Measurements from ENCODE around the gene LOXL4.
"Not testable (repeated sequence)": the region's sequence is repeated elsewhere in the genome, so short reads cannot be mapped to it uniquely, and the experiment has no call there.

Gene LOXL4

GRCh38 chr10:98244141-98244540, 23.9 kb downstream of the LOXL4 start:
- no peak for DNase-seq (ENCODE audit: low read depth in 2 of 2)

GRCh38 chr10:98242823-98243222, 25.2 kb downstream of the LOXL4 start:
- DNase-seq (ENCODE audit: low read depth in 2 of 2), result no peak

GRCh38 chr10:98240524-98240923, 27.5 kb downstream of the LOXL4 start:
- DNase-seq (ENCODE audit: low read depth in 2 of 2), result no peak

GRCh38 chr10:98238391-98238790, 29.6 kb downstream of the LOXL4 start:
- DNase-seq (ENCODE audit: low read depth in 2 of 2), result no peak

DNA sequence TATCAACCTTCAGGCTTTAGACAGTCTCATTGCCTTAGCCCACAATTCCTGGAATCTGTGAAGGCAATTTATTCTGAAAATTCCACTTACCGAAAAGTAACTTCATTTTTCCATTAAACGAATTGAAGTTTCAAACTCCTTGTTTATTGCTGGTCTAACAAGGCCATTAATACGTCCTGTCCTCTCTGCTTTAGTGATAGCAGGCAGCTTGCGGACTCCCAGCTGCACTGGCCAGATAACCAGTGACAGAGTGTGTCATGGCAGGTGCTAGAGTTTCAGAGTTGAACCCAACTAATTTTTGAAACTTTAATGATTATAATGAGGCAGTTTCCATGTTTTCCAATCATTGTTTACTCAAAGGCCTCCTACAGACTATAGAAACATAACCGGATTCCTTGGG, 31.1 kb downstream of the LOXL4 start:
- DNase-seq (ENCODE audit: low read depth in 2 of 2), result no peak

DNA sequence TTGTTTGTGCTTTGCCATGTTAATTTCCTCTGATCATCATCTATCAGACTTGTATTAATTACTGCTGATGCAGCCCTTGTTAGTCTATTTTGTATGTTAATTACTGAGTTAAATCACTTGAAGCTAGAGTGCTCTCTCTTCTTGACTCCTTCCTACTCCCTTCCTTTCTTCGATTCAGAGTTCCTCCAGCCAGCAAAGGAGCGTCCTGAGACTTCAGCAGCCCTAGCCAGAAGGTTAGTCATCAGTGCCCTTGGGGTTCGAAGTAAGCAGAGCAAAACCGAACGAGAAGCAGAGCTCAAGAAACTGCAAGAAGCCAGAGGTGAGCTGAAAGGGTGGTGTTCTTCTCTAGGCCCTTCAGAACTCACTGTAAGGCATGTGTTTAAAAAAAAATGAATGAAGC, 32.1 kb downstream of the LOXL4 start:
- no peak for DNase-seq (ENCODE audit: low read depth in 2 of 2)

- no peak for DNase-seq (ENCODE audit: low read depth in 2 of 2)
These were observed 36.6 kb downstream of the LOXL4 start for GRCh38 chr10:98231417-98231816.

- DNase-seq (ENCODE audit: low read depth in 2 of 2), result not testable (repeated sequence)
These were observed 39.7 kb downstream of the LOXL4 start for GRCh38 chr10:98228266-98228665.

DNA sequence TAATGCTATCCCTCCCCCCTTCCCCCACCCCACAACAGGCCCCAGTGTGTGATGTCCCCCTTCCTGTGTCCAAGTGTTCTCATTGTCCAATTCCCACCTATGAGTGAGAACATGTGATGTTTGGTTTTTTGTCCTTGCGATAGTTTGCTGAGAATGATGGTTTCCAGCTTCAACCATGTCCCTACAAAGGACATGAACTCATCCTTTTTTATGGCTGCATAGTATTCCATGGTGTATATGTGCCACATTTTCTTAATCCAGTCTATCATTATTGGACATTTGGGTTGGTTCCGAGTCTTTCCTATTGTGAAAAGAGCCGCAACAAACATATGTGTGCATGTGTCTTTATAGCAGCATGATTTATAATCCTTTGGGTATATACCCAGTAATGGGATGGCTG, 40.3 kb downstream of the LOXL4 start:
- DNase-seq (ENCODE audit: low read depth in 2 of 2), result not testable (repeated sequence)

DNA sequence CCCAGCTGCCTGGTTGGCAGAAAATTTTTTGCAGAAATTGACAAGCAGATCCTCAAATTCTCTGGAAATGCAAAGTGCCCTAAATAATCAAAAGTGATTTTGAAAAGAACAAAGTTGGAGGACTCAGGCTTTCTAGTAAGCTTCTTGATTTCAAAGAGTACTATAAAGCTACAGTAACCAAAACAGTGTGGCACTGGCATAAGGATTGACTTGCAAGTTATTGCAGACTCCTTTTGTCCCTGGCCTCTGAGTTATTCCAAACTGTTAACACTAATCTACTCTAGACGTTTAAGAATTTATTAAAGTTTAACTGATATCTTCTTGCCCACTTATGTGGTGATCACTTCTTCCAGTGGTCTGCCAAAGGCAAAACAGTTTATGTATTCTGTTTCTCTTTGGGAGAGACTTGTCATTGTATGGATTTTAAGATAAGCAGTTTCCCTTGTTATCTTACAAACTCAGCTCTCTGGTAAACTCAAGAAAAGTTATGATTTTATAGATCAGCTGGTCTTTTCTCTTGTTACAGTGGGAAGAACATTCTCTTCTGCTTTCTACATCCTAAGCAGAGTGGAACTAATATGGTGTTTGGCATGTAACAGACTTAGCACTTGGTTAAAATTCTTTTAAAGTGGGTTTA, 41.4 kb downstream of the LOXL4 start:
- no peak for DNase-seq (ENCODE audit: low read depth in 2 of 2)

DNA sequence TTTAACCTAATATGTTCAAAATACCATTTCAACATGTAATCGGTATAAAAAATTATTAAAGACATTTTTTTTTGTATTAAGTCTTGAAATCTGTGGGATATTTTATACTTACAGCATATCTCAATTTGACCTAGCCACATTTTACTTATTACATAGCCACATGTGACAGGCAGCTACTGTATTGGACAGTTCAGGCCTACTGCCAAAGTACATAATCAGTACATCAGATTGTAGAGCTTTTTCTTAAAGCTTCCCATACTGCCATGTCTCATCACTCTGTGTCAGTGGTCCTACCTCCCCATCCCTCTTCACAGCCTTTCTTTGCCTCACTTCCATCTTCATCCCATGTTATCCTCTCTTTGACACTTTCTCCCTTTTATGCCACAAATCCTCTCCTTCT, 43.0 kb downstream of the LOXL4 start:
- no peak for DNase-seq (ENCODE audit: low read depth in 2 of 2)

DNA sequence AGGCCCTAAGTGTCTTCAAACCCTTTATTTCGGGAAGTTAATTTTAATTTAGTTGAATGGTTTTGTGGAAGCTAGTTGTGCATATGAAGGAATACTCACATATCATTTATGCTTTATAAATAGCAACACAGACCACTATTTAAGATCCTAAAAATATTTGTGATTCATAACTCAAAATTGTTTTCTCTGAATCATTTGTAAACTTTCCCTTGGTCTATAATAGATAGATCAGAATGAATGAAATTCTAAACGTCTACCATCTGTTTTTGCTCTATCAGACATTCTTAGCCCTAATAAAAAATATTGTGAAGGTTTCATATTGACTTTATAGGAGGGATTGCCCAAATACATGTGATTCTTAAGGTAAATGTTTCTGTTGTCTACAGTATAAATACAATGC, 43.5 kb downstream of the LOXL4 start:
- no peak for DNase-seq (ENCODE audit: low read depth in 2 of 2)

GRCh38 chr10:98223874-98224273, 44.1 kb downstream of the LOXL4 start:
- no peak for DNase-seq (ENCODE audit: low read depth in 2 of 2)

DNA sequence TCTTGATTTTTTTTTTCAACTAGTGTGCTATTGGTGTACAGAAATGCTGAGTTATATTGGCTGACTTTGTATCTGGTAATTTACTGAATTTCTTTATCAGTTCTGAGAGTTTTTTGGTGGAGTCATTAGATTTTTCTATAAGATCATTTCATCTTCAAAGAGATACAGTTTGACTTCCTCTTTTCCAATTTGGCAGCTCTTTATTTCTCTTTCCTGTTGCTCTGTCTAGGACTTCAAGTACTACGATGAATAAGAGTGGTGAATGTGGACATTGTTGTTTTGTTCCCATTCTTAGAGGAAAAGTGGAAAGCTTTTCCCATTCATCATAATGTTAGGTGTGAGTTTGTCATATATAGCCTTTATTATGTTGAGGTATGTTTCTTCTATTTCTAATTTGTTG, 50.2 kb downstream of the LOXL4 start:
- DNase-seq (ENCODE audit: low read depth in 2 of 2), result no peak

DNA sequence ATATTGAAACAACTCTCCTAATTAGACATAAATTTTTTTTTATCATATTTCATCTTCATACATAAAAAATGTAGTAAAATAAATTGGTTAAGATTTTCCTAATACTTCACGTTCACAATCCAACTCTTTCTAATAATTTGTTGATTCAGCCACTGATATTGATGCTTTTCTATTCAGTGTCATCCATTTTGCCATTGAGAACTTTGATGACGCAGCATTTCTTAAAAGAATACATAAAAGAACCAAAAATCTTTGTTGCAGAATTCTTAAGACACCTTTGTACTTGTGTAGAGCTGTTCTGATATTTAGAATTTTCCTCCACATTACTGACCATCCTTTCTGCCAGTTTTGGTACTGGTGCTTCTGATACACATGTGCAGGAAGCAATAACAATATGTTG, 52.6 kb downstream of the LOXL4 start:
- no peak for DNase-seq (ENCODE audit: low read depth in 2 of 2)

DNA sequence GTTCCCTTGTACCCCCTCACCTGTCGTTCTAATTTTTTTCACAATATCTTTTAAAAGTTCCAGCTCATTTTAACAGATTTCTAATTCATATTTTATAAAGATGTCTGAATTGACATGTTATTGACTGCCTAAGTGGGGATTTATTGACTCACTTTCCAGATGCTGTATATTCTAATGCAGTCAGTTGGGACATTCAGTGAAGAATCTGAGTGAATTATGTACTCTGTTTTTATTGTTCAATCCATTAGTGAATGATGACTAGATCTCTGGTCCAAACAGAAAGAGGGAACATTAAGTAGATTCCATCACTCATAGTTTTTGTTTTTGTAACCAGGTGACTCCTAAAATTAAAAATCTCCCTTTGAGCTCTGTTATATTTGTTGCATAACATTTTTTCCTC, 54.3 kb downstream of the LOXL4 start:
- no peak for DNase-seq (ENCODE audit: low read depth in 2 of 2)

GRCh38 chr10:98212196-98212595, 55.8 kb downstream of the LOXL4 start:
- DNase-seq (ENCODE audit: low read depth in 2 of 2), result no peak

GRCh38 chr10:98209441-98209840, 58.6 kb downstream of the LOXL4 start:
- DNase-seq (ENCODE audit: low read depth in 2 of 2), result no peak

DNA sequence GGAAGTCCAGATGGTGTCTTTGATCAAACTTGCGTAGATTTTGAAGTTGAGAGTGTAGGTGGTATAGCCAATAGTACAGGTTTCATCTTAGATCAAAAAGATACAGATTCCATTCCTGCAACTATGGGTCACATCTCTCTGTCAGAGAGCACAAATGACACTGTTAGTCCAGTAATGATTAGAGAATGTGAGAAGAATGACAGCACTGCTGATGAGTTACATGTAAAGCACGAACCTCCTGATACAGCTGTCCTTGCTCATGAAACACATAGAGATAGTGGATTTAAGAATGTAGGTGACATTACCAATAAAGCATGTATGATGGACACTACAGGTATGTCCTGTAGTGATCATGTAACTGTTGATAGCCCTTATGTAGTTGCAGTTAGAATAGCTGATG, 59.1 kb downstream of the LOXL4 start:
- no peak for DNase-seq (ENCODE audit: low read depth in 2 of 2)

- no peak for DNase-seq (ENCODE audit: low read depth in 2 of 2)
These were observed 62.6 kb downstream of the LOXL4 start for GRCh38 chr10:98205351-98205750.

DNA sequence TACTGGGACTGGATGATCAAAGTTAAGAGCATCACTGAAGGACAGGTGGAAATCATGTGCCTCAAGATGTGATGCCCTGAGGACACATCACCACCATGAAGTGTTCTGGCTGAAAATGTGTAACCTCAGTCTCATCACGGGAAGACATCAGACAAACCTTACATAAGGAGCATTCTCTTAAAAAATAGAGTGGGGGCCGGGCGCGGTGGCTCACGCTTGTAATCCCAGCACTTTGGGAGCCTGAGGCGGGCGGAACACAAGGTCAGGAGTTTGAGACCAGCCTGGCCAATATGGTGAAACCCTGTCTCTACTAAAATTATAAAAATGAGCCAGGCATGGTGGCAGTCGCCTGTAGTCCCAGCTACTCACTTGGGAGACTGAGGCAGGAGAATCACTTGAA, 65.6 kb downstream of the LOXL4 start:
- no peak for DNase-seq (ENCODE audit: low read depth in 2 of 2)

- DNase-seq (ENCODE audit: low read depth in 2 of 2), result no peak
These were observed 66.2 kb downstream of the LOXL4 start for GRCh38 chr10:98201760-98202159.

Data from stimulated activated CD8-positive, alpha-beta memory T cell treated with anti-CD3 and anti-CD28 coated beads, Interleukin-15, amount 100 ng/mL, for 48 hours (primary cell).